ENCODE results near the gene VAV1. TPM values are rescaled to one million over a fixed set of nuclear protein-coding genes. Genes with fewer than 3 reads are reported as not detected.

Gene VAV1
- total RNA-seq, 1 experiment from 2014 or later, result 0.83 TPM

GRCh38 chr19:6806488-6806887, 34.0 kb downstream of the VAV1 start (continued):
- TF ChIP-seq, protein P1, sequence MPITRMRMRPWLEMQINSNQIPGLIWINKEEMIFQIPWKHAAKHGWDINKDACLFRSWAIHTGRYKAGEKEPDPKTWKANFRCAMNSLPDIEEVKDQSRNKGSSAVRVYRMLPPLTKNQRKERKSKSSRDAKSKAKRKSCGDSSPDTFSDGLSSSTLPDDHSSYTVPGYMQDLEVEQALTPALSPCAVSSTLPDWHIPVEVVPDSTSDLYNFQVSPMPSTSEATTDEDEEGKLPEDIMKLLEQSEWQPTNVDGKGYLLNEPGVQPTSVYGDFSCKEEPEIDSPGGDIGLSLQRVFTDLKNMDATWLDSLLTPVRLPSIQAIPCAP (CRISPR knock-in tag; IDR thresholded peaks at IDR 0.05), result no peak

GRCh38 chr19:6807291-6807690, 34.8 kb downstream of the VAV1 start:
- H3K27ac Mint-ChIP-seq, result no peak overlapping the region
- DNase-seq (ENCODE audit: low spot score), result no peak
- peaks cover 24% of the 10 kb centered on the region for H3K36me3 Mint-ChIP-seq
- H3K4me1 Mint-ChIP-seq, result peaks cover 7% of the 10 kb centered on the region
- ATAC-seq, result no peak
- no peaks in the 10 kb centered on the region; the same call in 1 of the 2 replicates for H3K27me3 Mint-ChIP-seq (ENCODE audit: low read depth)
- no peak overlapping the region for H3K4me3 Mint-ChIP-seq
- CTCF ChIA-PET, result interaction anchor here (1.9 kb wide), 1 partner anchor 56 kb away, joined by 5 read pairs; no protein-coding TSS in a partner anchor
- TF ChIP-seq CREM (CRISPR knock-in tag; IDR thresholded peaks at IDR 0.05) (no peak), ZNF219 (CRISPR knock-in tag; IDR thresholded peaks at IDR 0.05; ENCODE audit: borderline replicate concordance) (no peak), JAZF1 (CRISPR knock-in tag; IDR thresholded peaks at IDR 0.05) (no peak), ZNF423 (CRISPR knock-in tag; IDR thresholded peaks at IDR 0.05) (no peak), RELA (CRISPR knock-in tag; IDR thresholded peaks at IDR 0.05; ENCODE audit: borderline replicate concordance) (no peak), SOX15 (CRISPR knock-in tag; IDR thresholded peaks at IDR 0.05) (no peak), SMAD4 (CRISPR knock-in tag; IDR thresholded peaks at IDR 0.05) (no peak), MXD4 (CRISPR knock-in tag; IDR thresholded peaks at IDR 0.05; ENCODE audit: borderline replicate concordance) (no peak), MYBL2 (CRISPR knock-in tag; IDR thresholded peaks at IDR 0.05) (no peak), PRRX2 (CRISPR knock-in tag; IDR thresholded peaks at IDR 0.05) (no peak), FOXK1 (CRISPR knock-in tag; IDR thresholded peaks at IDR 0.05) (no peak), ZNF121 (CRISPR knock-in tag; IDR thresholded peaks at IDR 0.05) (no peak), SP1 (CRISPR knock-in tag; conservative IDR thresholded peaks at IDR 0.05) (no peak), IRF2 (CRISPR knock-in tag; IDR thresholded peaks at IDR 0.05; ENCODE audit: borderline replicate concordance, low read depth) (no peak), ZNF416 (CRISPR knock-in tag; IDR thresholded peaks at IDR 0.05) (no peak), KAT7 (CRISPR knock-in tag; IDR thresholded peaks at IDR 0.05; ENCODE audit: borderline replicate concordance) (no peak), EMX1 (CRISPR knock-in tag; IDR thresholded peaks at IDR 0.05) (no peak)
- TF ChIP-seq, protein P2, sequence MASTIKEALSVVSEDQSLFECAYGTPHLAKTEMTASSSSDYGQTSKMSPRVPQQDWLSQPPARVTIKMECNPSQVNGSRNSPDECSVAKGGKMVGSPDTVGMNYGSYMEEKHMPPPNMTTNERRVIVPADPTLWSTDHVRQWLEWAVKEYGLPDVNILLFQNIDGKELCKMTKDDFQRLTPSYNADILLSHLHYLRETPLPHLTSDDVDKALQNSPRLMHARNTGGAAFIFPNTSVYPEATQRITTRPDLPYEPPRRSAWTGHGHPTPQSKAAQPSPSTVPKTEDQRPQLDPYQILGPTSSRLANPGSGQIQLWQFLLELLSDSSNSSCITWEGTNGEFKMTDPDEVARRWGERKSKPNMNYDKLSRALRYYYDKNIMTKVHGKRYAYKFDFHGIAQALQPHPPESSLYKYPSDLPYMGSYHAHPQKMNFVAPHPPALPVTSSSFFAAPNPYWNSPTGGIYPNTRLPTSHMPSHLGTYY (CRISPR knock-in tag; IDR thresholded peaks at IDR 0.05), result no peak
- TF ChIP-seq, protein P3, sequence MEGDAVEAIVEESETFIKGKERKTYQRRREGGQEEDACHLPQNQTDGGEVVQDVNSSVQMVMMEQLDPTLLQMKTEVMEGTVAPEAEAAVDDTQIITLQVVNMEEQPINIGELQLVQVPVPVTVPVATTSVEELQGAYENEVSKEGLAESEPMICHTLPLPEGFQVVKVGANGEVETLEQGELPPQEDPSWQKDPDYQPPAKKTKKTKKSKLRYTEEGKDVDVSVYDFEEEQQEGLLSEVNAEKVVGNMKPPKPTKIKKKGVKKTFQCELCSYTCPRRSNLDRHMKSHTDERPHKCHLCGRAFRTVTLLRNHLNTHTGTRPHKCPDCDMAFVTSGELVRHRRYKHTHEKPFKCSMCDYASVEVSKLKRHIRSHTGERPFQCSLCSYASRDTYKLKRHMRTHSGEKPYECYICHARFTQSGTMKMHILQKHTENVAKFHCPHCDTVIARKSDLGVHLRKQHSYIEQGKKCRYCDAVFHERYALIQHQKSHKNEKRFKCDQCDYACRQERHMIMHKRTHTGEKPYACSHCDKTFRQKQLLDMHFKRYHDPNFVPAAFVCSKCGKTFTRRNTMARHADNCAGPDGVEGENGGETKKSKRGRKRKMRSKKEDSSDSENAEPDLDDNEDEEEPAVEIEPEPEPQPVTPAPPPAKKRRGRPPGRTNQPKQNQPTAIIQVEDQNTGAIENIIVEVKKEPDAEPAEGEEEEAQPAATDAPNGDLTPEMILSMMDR (IDR thresholded peaks at IDR 0.05), result no peak
- TF ChIP-seq, protein P4, sequence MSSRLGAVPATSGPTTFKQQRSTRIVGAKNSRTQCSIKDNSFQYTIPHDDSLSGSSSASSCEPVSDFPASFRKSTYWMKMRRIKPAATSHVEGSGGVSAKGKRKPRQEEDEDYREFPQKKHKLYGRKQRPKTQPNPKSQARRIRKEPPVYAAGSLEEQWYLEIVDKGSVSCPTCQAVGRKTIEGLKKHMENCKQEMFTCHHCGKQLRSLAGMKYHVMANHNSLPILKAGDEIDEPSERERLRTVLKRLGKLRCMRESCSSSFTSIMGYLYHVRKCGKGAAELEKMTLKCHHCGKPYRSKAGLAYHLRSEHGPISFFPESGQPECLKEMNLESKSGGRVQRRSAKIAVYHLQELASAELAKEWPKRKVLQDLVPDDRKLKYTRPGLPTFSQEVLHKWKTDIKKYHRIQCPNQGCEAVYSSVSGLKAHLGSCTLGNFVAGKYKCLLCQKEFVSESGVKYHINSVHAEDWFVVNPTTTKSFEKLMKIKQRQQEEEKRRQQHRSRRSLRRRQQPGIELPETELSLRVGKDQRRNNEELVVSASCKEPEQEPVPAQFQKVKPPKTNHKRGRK (CRISPR knock-in tag; IDR thresholded peaks at IDR 0.05; ENCODE audit: borderline replicate concordance), result no peak
- peaks cover 50% of the 10 kb centered on the region for H3K9me3 Mint-ChIP-seq
- POLR2A ChIA-PET, result no interaction called here

DNA sequence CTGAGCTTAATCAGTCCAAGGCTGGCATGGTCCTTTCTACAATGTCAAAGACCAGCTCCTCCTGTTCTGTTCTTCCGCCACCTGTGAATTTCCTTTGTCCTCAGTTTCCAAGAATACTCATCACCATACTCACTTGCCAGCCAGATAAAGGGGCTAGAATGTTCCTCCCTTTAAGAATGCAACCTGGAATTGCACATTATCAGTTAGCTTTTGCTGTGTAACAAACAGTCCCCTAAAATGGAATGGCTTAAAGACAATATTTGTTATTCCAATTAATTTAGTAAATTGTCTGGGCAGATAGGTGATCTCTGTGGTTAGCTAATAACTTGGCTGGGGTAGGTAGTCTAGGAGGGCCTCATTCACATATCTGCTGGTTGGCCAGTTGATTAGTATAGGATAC, 36.0 kb downstream of the VAV1 start:
- ATAC-seq (no peak), DNase-seq (ENCODE audit: low spot score) (no peak)
- ChIA-PET CTCF (interaction anchor here (1.9 kb wide), 1 partner anchor 55 kb away, joined by 5 read pairs; no protein-coding TSS in a partner anchor), POLR2A (no interaction called here)
- H3K4me1 Mint-ChIP-seq, result no peaks in the 10 kb centered on the region
- peaks cover 29% of the 10 kb centered on the region for H3K36me3 Mint-ChIP-seq
- no peaks in the 10 kb centered on the region; the same call in 1 of the 2 replicates for H3K27me3 Mint-ChIP-seq (ENCODE audit: low read depth)
- H3K4me3 Mint-ChIP-seq, result no peak overlapping the region
- no peak overlapping the region for H3K27ac Mint-ChIP-seq
- peaks cover 55% of the 10 kb centered on the region for H3K9me3 Mint-ChIP-seq
- TF ChIP-seq RORB (CRISPR knock-in tag; IDR thresholded peaks at IDR 0.05) (no peak), FOXP4 (CRISPR knock-in tag; IDR thresholded peaks at IDR 0.05) (no peak), SOX15 (CRISPR knock-in tag; IDR thresholded peaks at IDR 0.05) (no peak), NFATC4 (CRISPR knock-in tag; IDR thresholded peaks at IDR 0.05) (no peak), ELF4 (CRISPR knock-in tag; IDR thresholded peaks at IDR 0.05; ENCODE audit: low read depth) (no peak), IRF2 (CRISPR knock-in tag; IDR thresholded peaks at IDR 0.05; ENCODE audit: borderline replicate concordance, low read depth) (no peak), TP53 (CRISPR knock-in tag; IDR thresholded peaks at IDR 0.05) (no peak), ZNF416 (CRISPR knock-in tag; IDR thresholded peaks at IDR 0.05) (no peak)
- TF ChIP-seq, protein P5, sequence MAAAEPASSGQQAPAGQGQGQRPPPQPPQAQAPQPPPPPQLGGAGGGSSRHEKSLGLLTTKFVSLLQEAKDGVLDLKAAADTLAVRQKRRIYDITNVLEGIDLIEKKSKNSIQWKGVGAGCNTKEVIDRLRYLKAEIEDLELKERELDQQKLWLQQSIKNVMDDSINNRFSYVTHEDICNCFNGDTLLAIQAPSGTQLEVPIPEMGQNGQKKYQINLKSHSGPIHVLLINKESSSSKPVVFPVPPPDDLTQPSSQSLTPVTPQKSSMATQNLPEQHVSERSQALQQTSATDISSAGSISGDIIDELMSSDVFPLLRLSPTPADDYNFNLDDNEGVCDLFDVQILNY (CRISPR knock-in tag; IDR thresholded peaks at IDR 0.05), result no peak
